ENCODE data around the gene STUM. TPM values are rescaled to one million over a fixed set of nuclear protein-coding genes. Genes with fewer than 3 reads are reported as not detected.

The STUM gene
- total RNA-seq, 3 donors from 2014 or later = 1.1 to 7.2 (median 2.2) TPM

DNA sequence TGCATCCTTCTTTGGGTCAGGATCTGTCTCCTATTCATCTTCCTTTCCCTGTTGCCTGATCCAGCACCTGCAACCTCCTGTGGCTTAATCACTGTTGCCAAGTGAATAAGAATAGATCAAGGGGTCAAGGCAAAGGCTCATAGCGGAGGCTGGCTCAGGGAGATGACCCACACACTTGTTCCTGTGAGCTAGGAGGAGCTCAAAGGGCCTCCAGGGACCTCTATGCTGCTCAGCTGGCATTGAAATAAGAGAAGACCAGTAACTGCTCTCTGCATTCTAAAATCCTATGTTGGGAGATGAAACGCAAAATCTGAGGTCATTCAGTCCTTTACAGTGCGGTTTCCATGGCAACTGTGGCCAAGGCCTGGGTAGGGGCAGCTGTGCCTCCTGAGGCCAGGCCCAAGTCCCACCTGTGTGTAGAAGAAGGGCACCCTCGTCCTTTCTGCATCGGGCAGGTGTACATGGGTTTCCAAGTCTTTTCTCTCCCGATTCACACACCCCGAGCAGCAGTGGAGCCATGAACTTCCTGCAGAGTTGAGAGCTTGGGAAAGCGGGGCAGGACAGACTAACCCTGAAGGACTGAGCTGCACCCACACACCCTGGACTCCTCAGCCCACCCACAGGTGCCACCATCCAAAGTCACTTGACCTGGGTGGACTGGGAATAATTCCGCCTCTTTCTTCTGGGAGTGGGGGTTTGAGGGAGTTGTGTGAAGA is 27.8 kb upstream of the STUM start:
- Histone ChIP-seq H3K4me3 (no peak overlapping the region), H3K9me3 (no peaks in the 10 kb centered on the region), H3K4me1 (no peaks in the 10 kb centered on the region), H3K36me3 (no peaks in the 10 kb centered on the region), H3K27me3 (no peaks in the 10 kb centered on the region), H3K27ac (no peak overlapping the region)
- no peak for DNase-seq (ENCODE audit: low spot score in 2 of 2)
- intact Hi-C loops (cut with DNase I; ENCODE audit: low total_unique reads) = no loop called here
- no peak for TF ChIP-seq POLR2AphosphoS5 (IDR thresholded peaks at IDR 0.05)
- no peak for TF ChIP-seq POLR2A (IDR thresholded peaks at IDR 0.05)
- TF ChIP-seq CTCF (IDR thresholded peaks at IDR 0.05) = no peak

- Histone ChIP-seq H3K9me3 (no peaks in the 10 kb centered on the region), H3K36me3 (no peaks in the 10 kb centered on the region), H3K4me1 (no peaks in the 10 kb centered on the region), H3K4me3 (no peak overlapping the region), H3K27me3 (no peaks in the 10 kb centered on the region), H3K27ac (peak overlapping the region in 1 of 2 donors; percentile 32)
- TF ChIP-seq CTCF (IDR thresholded peaks at IDR 0.05) (no peak), POLR2AphosphoS5 (IDR thresholded peaks at IDR 0.05) (no peak), POLR2A (IDR thresholded peaks at IDR 0.05) (no peak)
- DNase-seq (ENCODE audit: low spot score in 2 of 2) = no peak
- intact Hi-C loops (cut with DNase I; ENCODE audit: low total_unique reads) = no loop called here
Observed at GRCh38 chr1:226523646-226524406, 24.7 kb upstream of the STUM start.

- no peak overlapping the region for H3K27ac ChIP-seq
- TF ChIP-seq POLR2A (IDR thresholded peaks at IDR 0.05) = no peak
- no peak for TF ChIP-seq CTCF (IDR thresholded peaks at IDR 0.05)
- TF ChIP-seq POLR2AphosphoS5 (IDR thresholded peaks at IDR 0.05) = no peak
- H3K36me3 ChIP-seq = no peaks in the 10 kb centered on the region
- no peaks in the 10 kb centered on the region for H3K4me1 ChIP-seq
- no peaks in the 10 kb centered on the region for H3K27me3 ChIP-seq
- H3K9me3 ChIP-seq = no peaks in the 10 kb centered on the region
- intact Hi-C loops (cut with DNase I; ENCODE audit: low total_unique reads) = no loop called here
- H3K4me3 ChIP-seq = no peak overlapping the region
- no peak for DNase-seq (ENCODE audit: low spot score in 2 of 2)
Observed at GRCh38 chr1:226524547-226524946, 24.0 kb upstream of the STUM start.

- no peaks in the 10 kb centered on the region for H3K4me1 ChIP-seq
- no peaks in the 10 kb centered on the region for H3K36me3 ChIP-seq
- TF ChIP-seq POLR2A (IDR thresholded peaks at IDR 0.05) = no peak
- no peak for TF ChIP-seq POLR2AphosphoS5 (IDR thresholded peaks at IDR 0.05)
- TF ChIP-seq CTCF (IDR thresholded peaks at IDR 0.05) = no peak
- H3K9me3 ChIP-seq = no peaks in the 10 kb centered on the region
- no peak for DNase-seq (ENCODE audit: low spot score in 2 of 2)
- H3K27me3 ChIP-seq = no peaks in the 10 kb centered on the region
- intact Hi-C loops (cut with DNase I; ENCODE audit: low total_unique reads) = no loop called here
- no peak overlapping the region for H3K4me3 ChIP-seq
- H3K27ac ChIP-seq = no peak overlapping the region
Observed at GRCh38 chr1:226525750-226526149, 22.8 kb upstream of the STUM start.
